HG02981 (cell line): ENCODE data around the gene MSANTD1.

ENCODE experiments used
- ATAC-seq: cut with Tn5 transposase; IDR thresholded peaks from one replicate; pipeline ENCODE4 v1.9.1; 2021; ENCODE audit warnings: mild to moderate bottlenecking, moderate library complexity; ENCODE audit not compliant: unreplicated experiment

The MSANTD1 gene

GRCh38 chr4:3232001-3232400 is 17.0 kb upstream of the MSANTD1 start:
- no peak for ATAC-seq

GRCh38 chr4:3232871-3233271 is 16.1 kb upstream of the MSANTD1 start:
- no peak for ATAC-seq

DNA sequence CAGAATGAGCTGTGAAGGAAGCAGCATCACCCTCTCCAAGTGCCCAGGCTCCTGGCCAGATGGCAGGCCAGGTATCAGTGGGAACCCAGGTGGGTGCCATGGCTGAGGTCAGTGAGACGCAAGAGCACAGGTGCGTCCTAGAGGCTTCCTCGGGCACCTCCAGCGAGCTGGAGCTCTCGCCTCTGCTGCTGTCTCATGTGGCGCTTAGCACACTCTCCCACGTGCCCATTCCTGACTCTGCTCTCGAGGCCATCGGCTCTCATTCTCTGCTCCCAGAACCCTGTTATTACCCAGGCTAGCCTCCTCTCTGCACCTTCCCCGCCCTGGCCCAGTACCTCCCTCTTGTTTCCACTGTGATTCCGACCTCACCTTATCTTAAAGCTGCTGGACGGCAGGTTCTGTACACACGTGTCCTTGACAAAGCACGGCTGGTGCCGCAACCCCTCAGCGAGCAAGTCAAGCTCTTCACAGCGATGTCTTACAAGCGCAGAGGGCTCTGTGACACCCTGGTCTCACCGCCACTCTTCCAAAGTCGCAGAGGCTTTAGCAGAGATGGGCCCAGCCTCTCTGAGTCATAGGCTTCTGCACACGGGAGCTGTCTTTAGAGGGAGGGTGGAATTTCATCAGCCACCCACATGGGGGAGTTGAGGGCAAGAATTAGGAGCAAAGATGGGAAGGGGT is 15.4 kb upstream of the MSANTD1 start:
- no peak for ATAC-seq

DNA sequence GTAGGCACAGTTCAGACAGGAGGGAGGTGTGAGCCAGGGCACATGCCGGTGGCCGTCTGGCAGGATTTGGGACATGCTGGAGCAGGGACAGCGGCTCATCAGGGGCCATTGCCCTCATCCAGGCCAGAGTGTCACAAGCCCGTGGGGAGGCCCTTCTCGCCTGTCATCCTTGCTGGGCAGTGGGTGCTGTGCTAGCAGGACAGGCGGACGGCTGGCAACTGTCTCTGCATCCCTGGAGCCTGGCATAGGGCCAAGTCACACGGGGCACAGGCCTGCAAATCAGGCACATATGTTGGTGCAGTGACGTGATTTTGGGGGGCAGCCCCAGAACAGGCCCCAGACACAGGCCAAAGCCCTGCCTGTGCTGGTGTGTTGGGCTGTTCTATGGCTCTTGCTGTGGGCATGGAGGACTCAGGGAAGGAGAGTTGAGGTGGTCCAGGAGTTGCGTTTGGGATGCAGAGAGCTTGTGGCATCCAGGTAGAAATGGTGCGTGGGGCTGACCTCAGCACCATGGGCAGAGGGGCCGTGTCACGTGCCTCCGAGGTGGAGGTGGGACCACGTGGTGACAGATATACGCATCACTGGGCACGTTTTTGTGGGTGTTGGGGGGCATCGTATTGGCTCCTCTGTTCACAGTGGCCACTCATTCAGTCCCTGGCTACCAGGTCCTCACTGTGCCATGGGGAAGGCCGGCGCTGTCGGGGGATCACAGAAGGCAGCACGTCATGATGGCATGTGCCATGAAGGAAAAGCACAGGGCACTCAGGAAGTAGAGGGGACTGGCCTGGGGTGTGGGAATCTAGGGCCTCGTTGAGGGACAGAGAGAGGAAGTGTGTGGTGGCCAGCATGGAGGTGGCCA is 14.6 kb upstream of the MSANTD1 start:
- no peak for ATAC-seq

GRCh38 chr4:3235030-3235345 is 14.0 kb upstream of the MSANTD1 start:
- no peak for ATAC-seq

DNA sequence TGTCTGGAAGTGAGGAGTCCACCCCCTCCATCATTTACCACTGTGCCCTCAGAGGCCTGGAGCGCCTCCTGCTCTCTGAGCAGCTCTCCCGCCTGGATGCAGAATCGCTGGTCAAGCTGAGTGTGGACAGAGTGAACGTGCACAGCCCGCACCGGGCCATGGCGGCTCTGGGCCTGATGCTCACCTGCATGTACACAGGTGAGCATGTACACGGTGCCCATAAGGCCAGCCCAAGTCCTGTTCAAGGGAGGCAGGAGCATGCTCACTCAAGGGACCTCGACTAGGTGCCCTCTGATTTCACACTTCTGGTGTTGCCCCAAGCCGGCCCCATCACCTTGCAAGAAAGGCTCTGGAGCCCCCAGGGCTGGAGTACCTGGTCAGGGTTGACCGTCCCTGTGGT is 13.4 kb upstream of the MSANTD1 start:
- no peak for ATAC-seq

GRCh38 chr4:3236326-3236878 is 12.6 kb upstream of the MSANTD1 start:
- no peak for ATAC-seq

DNA sequence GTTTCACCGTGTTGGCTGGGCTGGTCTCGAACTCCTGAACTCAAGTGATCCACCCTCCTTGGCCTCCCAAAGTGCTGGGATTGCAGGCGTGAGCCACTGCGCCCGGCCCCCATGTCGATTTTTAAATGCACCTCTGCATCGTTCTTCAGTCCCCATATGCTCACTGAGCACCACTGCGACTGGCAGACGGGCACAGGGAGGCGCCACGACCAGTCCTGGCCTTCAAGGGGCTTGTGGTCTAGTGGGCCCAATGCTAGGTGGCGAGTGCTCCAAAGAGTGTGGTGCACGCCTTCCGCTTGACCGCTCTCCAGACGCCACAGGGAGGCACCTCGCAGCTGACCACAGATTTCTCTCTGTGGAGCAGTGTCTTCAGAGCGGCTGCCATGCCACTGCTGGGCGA is 11.7 kb upstream of the MSANTD1 start:
- ATAC-seq = no peak

- ATAC-seq = no peak
Observed at GRCh38 chr4:3237712-3238560, 11.0 kb upstream of the MSANTD1 start.

DNA sequence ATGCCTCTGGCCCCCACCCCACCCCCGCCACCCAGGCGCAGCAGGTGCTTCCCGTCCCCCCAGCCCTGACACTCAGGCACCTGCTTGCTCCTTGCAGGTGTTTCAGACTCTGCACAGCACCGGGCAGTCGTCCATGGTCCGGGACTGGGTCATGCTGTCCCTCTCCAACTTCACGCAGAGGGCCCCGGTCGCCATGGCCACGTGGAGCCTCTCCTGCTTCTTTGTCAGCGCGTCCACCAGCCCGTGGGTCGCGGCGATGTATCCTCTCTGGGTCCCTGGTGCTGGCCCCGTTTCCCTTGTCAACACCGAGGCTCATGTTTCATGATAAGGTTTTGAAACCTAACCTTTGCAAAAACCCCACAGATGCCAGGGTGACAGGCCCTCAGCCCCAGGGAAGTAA is 10.2 kb upstream of the MSANTD1 start:
- no peak for ATAC-seq

DNA sequence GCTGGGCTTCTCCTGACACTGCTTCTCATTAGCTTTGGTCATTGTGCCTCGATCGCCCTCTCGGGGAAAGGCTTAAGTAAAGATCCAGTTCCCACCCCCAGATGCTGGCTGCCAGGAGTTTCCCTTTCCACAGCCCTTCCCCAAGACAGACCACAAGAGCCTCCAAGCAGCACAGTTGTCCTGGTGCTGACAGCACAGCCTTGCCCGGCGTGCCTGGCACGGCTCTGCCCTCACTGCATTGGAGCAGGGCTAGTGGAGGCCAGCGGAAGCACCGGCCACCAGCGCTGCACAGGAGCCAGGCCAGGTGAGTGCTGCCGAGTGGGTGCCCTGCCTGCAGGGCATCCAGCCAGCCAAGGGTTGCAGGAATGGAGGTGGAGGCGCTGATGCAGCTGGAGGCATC is 9.7 kb upstream of the MSANTD1 start:
- no peak for ATAC-seq

DNA sequence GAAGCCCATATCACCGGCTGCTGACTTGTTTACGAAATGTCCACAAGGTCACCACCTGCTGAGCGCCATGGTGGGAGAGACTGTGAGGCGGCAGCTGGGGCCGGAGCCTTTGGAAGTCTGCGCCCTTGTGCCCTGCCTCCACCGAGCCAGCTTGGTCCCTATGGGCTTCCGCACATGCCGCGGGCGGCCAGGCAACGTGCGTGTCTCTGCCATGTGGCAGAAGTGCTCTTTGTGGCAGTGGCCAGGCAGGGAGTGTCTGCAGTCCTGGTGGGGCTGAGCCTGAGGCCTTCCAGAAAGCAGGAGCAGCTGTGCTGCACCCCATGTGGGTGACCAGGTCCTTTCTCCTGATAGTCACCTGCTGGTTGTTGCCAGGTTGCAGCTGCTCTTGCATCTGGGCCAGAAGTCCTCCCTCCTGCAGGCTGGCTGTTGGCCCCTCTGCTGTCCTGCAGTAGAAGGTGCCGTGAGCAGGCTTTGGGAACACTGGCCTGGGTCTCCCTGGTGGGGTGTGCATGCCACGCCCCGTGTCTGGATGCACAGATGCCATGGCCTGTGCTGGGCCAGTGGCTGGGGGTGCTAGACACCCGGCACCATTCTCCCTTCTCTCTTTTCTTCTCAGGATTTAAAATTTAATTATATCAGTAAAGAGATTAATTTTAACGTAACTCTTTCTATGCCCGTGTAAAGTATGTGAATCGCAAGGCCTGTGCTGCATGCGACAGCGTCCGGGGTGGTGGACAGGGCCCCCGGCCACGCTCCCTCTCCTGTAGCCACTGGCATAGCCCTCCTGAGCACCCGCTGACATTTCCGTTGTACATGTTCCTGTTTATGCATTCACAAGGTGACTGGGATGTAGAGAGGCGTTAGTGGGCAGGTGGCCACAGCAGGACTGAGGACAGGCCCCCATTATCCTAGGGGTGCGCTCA is 8.7 kb upstream of the MSANTD1 start:
- ATAC-seq = no peak

GRCh38 chr4:3240936-3241522 is 7.9 kb upstream of the MSANTD1 start:
- no peak for ATAC-seq

GRCh38 chr4:3241898-3242524 is 6.9 kb upstream of the MSANTD1 start:
- ATAC-seq = no peak

DNA sequence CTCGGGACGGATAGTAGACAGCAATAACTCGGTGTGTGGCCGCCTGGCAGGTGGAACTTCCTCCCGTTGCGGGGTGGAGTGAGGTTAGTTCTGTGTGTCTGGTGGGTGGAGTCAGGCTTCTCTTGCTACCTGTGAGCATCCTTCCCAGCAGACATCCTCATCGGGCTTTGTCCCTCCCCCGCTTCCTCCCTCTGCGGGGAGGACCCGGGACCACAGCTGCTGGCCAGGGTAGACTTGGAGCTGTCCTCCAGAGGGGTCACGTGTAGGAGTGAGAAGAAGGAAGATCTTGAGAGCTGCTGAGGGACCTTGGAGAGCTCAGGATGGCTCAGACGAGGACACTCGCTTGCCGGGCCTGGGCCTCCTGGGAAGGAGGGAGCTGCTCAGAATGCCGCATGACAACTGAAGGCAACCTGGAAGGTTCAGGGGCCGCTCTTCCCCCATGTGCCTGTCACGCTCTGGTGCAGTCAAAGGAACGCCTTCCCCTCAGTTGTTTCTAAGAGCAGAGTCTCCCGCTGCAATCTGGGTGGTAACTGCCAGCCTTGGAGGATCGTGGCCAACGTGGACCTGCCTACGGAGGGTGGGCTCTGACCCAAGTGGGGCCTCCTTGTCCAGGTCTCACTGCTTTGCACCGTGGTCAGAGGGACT is 5.7 kb upstream of the MSANTD1 start:
- ATAC-seq = no peak

GRCh38 chr4:3244002-3244401 is 5.0 kb upstream of the MSANTD1 start:
- ATAC-seq = no peak

- no peak for ATAC-seq
Observed at GRCh38 chr4:3244747-3245146, 4.2 kb upstream of the MSANTD1 start.

- no peak for ATAC-seq
Observed at GRCh38 chr4:3245676-3246075, 3.3 kb upstream of the MSANTD1 start.
